ENCODE results near the gene ATRAID.
A peak's percentile ranks its signal among the peaks of the same experiment; 100 is the strongest.

ATRAID gene

GRCh38 chr2:27220091-27220490 is 8.2 kb downstream of the ATRAID start:
- no peak for DNase-seq

- no peak for DNase-seq
These were observed 9.3 kb downstream of the ATRAID start for GRCh38 chr2:27221166-27221565.

- DNase-seq: no peak
These were observed 10.6 kb downstream of the ATRAID start for GRCh38 chr2:27222407-27222806.

- DNase-seq: no peak
These were observed 11.6 kb downstream of the ATRAID start for GRCh38 chr2:27223416-27223815.

- no peak for DNase-seq
These were observed 13.7 kb downstream of the ATRAID start for GRCh38 chr2:27225526-27225925.

- no peak for DNase-seq
These were observed 15.7 kb downstream of the ATRAID start for GRCh38 chr2:27227501-27227900.

- DNase-seq: no peak
These were observed 20.1 kb downstream of the ATRAID start for GRCh38 chr2:27231921-27232320.

GRCh38 chr2:27233341-27233740 is 21.5 kb downstream of the ATRAID start:
- DNase-seq: no peak

GRCh38 chr2:27236136-27236535 is 24.3 kb downstream of the ATRAID start:
- DNase-seq: no peak

GRCh38 chr2:27236626-27237025 is 24.8 kb downstream of the ATRAID start:
- DNase-seq: no peak

- no peak for DNase-seq
These were observed 25.6 kb downstream of the ATRAID start for GRCh38 chr2:27237341-27237945.

GRCh38 chr2:27238976-27239375 is 27.1 kb downstream of the ATRAID start:
- no peak for DNase-seq

- DNase-seq: no peak
These were observed 28.6 kb downstream of the ATRAID start for GRCh38 chr2:27240406-27240805.

- no peak for DNase-seq
These were observed 30.1 kb downstream of the ATRAID start for GRCh38 chr2:27241761-27242613.

- DNase-seq: no peak
These were observed 30.7 kb downstream of the ATRAID start for GRCh38 chr2:27242614-27242951.

- no peak for DNase-seq
These were observed 31.7 kb downstream of the ATRAID start for GRCh38 chr2:27243391-27244130.

GRCh38 chr2:27245116-27245515 is 33.3 kb downstream of the ATRAID start:
- no peak for DNase-seq

- no peak for DNase-seq
These were observed 33.8 kb downstream of the ATRAID start for GRCh38 chr2:27245626-27246025.

- DNase-seq: no peak
These were observed 36.1 kb downstream of the ATRAID start for GRCh38 chr2:27247893-27248292.

- DNase-seq: no peak
These were observed 37.5 kb downstream of the ATRAID start for GRCh38 chr2:27249159-27249890.

- peak; percentile 86 for DNase-seq
These were observed 38.2 kb downstream of the ATRAID start for GRCh38 chr2:27249891-27250651.

GRCh38 chr2:27250652-27251379 is 39.0 kb downstream of the ATRAID start:
- DNase-seq: no peak

Measured in NCI-H82 (cell line).